Ovary (tissue), 9 donors: ENCODE measurements around the gene FCRL5. TPM values are rescaled to one million over a fixed set of nuclear protein-coding genes. Genes with fewer than 3 reads are reported as not detected.

Source experiments
- DNase-seq, 5 donors: peaks; one replicate each; pipeline ENCODE4 v3.0.0-alpha.2; 2019 to 2020
- H3K27ac ChIP-seq, 2 donors: fragments of 200-600 bp; one replicate each; pipeline versions ENCODE4 v1.5.1 to v1.8.0; 2019 to 2022
- H3K27me3 ChIP-seq: fragments of 200-600 bp; one replicate; pipeline ENCODE4 v1.8.0; 2022
- H3K36me3 ChIP-seq: fragments of 200-600 bp; sonication (generic); one replicate; pipeline ENCODE4 v1.5.1; 2019
- H3K4me1 ChIP-seq: one replicate; pipeline ENCODE4 v1.8.1; 2013; ENCODE audit warnings: mild to moderate bottlenecking, moderate library complexity; ENCODE audit not compliant: insufficient read depth
- H3K4me3 ChIP-seq: fragments of 200-600 bp; sonication (generic); one replicate; pipeline ENCODE4 v1.5.1; 2017
- H3K9me3 ChIP-seq, 2 donors: fragments of 200-600 bp in 1 of 2; sonication (generic) in 1 of 2; one replicate each; pipeline versions ENCODE4 v1.5.1 to v1.8.1; 2013 to 2019; ENCODE audit warnings: mild to moderate bottlenecking in 1 of 2, moderate library complexity in 1 of 2
- CTCF ChIP-seq, 3 donors: fragments of 450-650 bp in 2 of 3; fragments of 200-600 bp in 1 of 3; IDR thresholded peaks; one replicate each; pipeline versions ENCODE4 v1.5.1 to v1.8.0; 2016 to 2022; ENCODE audit warnings: antibody characterized with exemption in 3 of 3, mild to moderate bottlenecking in 1 of 3
- EP300 ChIP-seq: sonication (generic); formaldehyde crosslinking; IDR thresholded peaks from one replicate; pipeline ENCODE4 v1.6.1; 2017; ENCODE audit warnings: antibody characterized with exemption
- POLR2A ChIP-seq: fragments of 450-650 bp; IDR thresholded peaks from one replicate; pipeline ENCODE4 v1.6.1; 2017; ENCODE audit warnings: antibody characterized with exemption, mild to moderate bottlenecking, moderate library complexity
- WGBS, 3 donors: extraction: QIAGEN DNeasy Blood & Tissue Kit in 1 of 3; methylation state at CpG; one replicate each; pipeline versions ENCODE4 v1.1.5 to v1.1.7; 2013 to 2017; 5-methylcytosine and 5-hydroxymethylcytosine counted together
- intact Hi-C, 4 donors: fragments of 100-400 bp; cut with DNase I; formaldehyde crosslinking; loops; one replicate each; pipeline versions ENCODE4 v1.11.0 to v1.15.1; 2022 to 2023
- polyA plus RNA-seq, 2 donors: library from polyadenylated mRNA; stranded (reverse); fragments of 200-250 nt in 1 of 2; fragments of 350-450 nt in 1 of 2; fragmentation: Illumina TruSeq in 1 of 2; extraction: RNeasy Lipid Tissue Mini Kit (QIAGEN cat#74804) in 1 of 2; gene quantifications; one replicate each; pipeline ENCODE4 v1.2.3, GENCODE V29; 2013 to 2014
- total RNA-seq, 7 donors: library from RNA; depleted of rRNA in 2 of 7; stranded (reverse); fragments of >200 nt in 2 of 7; fragmentation: NEBNext Ultra II Directional in 3 of 7; extraction: Animal tissue kit (Norgen Biotek cat#: 25700) in 3 of 7; gene quantifications; one replicate each; pipeline versions ENCODE4 v1.1.0 to v1.2.4, GENCODE V29; 2016 to 2023
- donor health status: DM: no; HTN: no; CAD: no; lungs with moderate emphysema.
- donor health status: DM: no; HTN: no; CAD: no.
- donor health status: Bipolar disorder and iron deficiency.
- donor health status: DM: yes; HTN: yes; CAD: no.
- donor health status: DM: no; HTN: no; CAD: no.
- donor health status: DM: yes; HTN: yes; CAD: no.

Gene FCRL5
- total and polyA plus RNA-seq, 9 donors, result 0.10 to 1.2 (median 0.23) TPM; not detected in 2

- no peak overlapping the region for H3K27ac ChIP-seq
- no peaks in the 10 kb centered on the region for H3K4me1 ChIP-seq
- no peak for DNase-seq
- no peak overlapping the region for H3K4me3 ChIP-seq
- TF ChIP-seq CTCF (IDR thresholded peaks at IDR 0.05) (no peak), POLR2A (no peak), EP300 (no peak)
- H3K9me3 ChIP-seq, result no peaks in the 10 kb centered on the region
- H3K36me3 ChIP-seq, result no peaks in the 10 kb centered on the region
- WGBS, 3 donors, result 78 to 84% (median 80%) methylated on average over 3 of the region's 3 CpGs
- no peaks in the 10 kb centered on the region for H3K27me3 ChIP-seq
- intact Hi-C loops, result no loop called here
These were observed 11.5 kb downstream of the FCRL5 start for GRCh38 chr1:157540852-157541251.

GRCh38 chr1:157540160-157540748 lies 12.1 kb downstream of the FCRL5 start:
- DNase-seq, result no peak
- no peak overlapping the region for H3K4me3 ChIP-seq
- H3K9me3 ChIP-seq, result no peaks in the 10 kb centered on the region
- WGBS, 3 donors, result 12 to 55% (median 17%) methylated on average over 2 of the region's 2 CpGs
- no peaks in the 10 kb centered on the region for H3K4me1 ChIP-seq
- H3K36me3 ChIP-seq, result no peaks in the 10 kb centered on the region
- H3K27me3 ChIP-seq, result no peaks in the 10 kb centered on the region
- no peak overlapping the region for H3K27ac ChIP-seq
- TF ChIP-seq EP300 (no peak), CTCF (IDR thresholded peaks at IDR 0.05) (no peak), POLR2A (no peak)
- intact Hi-C loops, result no loop called here

- no peak for TF ChIP-seq CTCF (IDR thresholded peaks at IDR 0.05)
- no peak for TF ChIP-seq POLR2A
- TF ChIP-seq EP300, result no peak
- H3K9me3 ChIP-seq, result no peaks in the 10 kb centered on the region
- H3K36me3 ChIP-seq, result no peaks in the 10 kb centered on the region
- H3K4me3 ChIP-seq, result no peak overlapping the region
- no peaks in the 10 kb centered on the region for H3K27me3 ChIP-seq
- H3K27ac ChIP-seq, result no peak overlapping the region
- intact Hi-C loops, result no loop called here
- H3K4me1 ChIP-seq, result no peaks in the 10 kb centered on the region
- DNase-seq, result no peak
These were observed 12.7 kb downstream of the FCRL5 start for GRCh38 chr1:157539568-157539967.

GRCh38 chr1:157532569-157532968 lies 19.7 kb downstream of the FCRL5 start:
- no peaks in the 10 kb centered on the region for H3K36me3 ChIP-seq
- no peak for DNase-seq
- intact Hi-C loops, result no loop called here
- H3K9me3 ChIP-seq, result no peaks in the 10 kb centered on the region
- no peak overlapping the region for H3K4me3 ChIP-seq
- no peak overlapping the region for H3K27ac ChIP-seq
- H3K27me3 ChIP-seq, result no peaks in the 10 kb centered on the region
- no peak for TF ChIP-seq POLR2A
- TF ChIP-seq EP300, result no peak
- TF ChIP-seq CTCF (IDR thresholded peaks at IDR 0.05), result no peak
- 78 to 86% (median 85%) methylated on average over 3 of the region's 3 CpGs for WGBS, 3 donors
- no peaks in the 10 kb centered on the region for H3K4me1 ChIP-seq
